Dedifferentiated amniotic fluid mesenchymal stem cell (primary cell): ENCODE results near the gene ELOVL4.

Experiments used
- DNase-seq: peaks from one replicate; pipeline ENCODE4 v3.0.0-alpha.2; 2016; ENCODE audit errors: extremely low spot score

Gene ELOVL4

GRCh38 chr6:79947191-79948186, at the start of gene ELOVL4:
Gene ELOVL4 (minus strand): TSS chr6:79947553. CDS start chr6:79947279, 274 bp downstream.
- peak; percentile 49 for DNase-seq

- no peak for DNase-seq
Measured at GRCh38 chr6:79993911-79994309, 46.6 kb upstream of the ELOVL4 start.

- DNase-seq = no peak
Measured at GRCh38 chr6:79993012-79993910, 45.9 kb upstream of the ELOVL4 start.

- no peak for DNase-seq
Measured at GRCh38 chr6:79989641-79990040, 42.3 kb upstream of the ELOVL4 start.

- DNase-seq = no peak
Measured at GRCh38 chr6:79985128-79985527, 37.8 kb upstream of the ELOVL4 start.

GRCh38 chr6:79984261-79984660, 36.9 kb upstream of the ELOVL4 start:
- no peak for DNase-seq

GRCh38 chr6:79981652-79982051, 34.3 kb upstream of the ELOVL4 start:
- no peak for DNase-seq

- no peak for DNase-seq
Measured at GRCh38 chr6:79971193-79971592, 23.8 kb upstream of the ELOVL4 start.

- no peak for DNase-seq
Measured at GRCh38 chr6:79969784-79970183, 22.4 kb upstream of the ELOVL4 start.

- no peak for DNase-seq
Measured at GRCh38 chr6:79967178-79967577, 19.8 kb upstream of the ELOVL4 start.

- DNase-seq = no peak
Measured at GRCh38 chr6:79964607-79965081, 17.3 kb upstream of the ELOVL4 start.

GRCh38 chr6:79954849-79955248, 7.5 kb upstream of the ELOVL4 start:
- no peak for DNase-seq

GRCh38 chr6:79949233-79949632, 1.9 kb upstream of the ELOVL4 start:
- DNase-seq = no peak

GRCh38 chr6:79946272-79947190, 822 bp downstream of the ELOVL4 start:
- DNase-seq = peak; percentile 29

GRCh38 chr6:79943133-79943532, 4.2 kb downstream of the ELOVL4 start:
- no peak for DNase-seq

- no peak for DNase-seq
Measured at GRCh38 chr6:79941489-79942151, 5.7 kb downstream of the ELOVL4 start.

- no peak for DNase-seq
Measured at GRCh38 chr6:79928478-79928998, 18.8 kb downstream of the ELOVL4 start.

GRCh38 chr6:79927758-79928157, 19.6 kb downstream of the ELOVL4 start:
- no peak for DNase-seq

GRCh38 chr6:79923270-79923669, 24.1 kb downstream of the ELOVL4 start:
- no peak for DNase-seq

- no peak for DNase-seq
Measured at GRCh38 chr6:79922018-79922417, 25.3 kb downstream of the ELOVL4 start.
